Activated CD8-positive, alpha-beta memory T cell treated with anti-CD3 and anti-CD28 coated beads for 4 hours (primary cell): ENCODE results near the gene HOXB9.
A peak's percentile ranks its signal among the peaks of the same experiment; 100 is the strongest.

ENCODE experiments used
- DNase-seq, 2 donors: peaks; one replicate each; pipeline ENCODE4 v3.0.0-alpha.2; 2020; ENCODE audit warnings: low read depth in 2 of 2

Gene HOXB9

DNA sequence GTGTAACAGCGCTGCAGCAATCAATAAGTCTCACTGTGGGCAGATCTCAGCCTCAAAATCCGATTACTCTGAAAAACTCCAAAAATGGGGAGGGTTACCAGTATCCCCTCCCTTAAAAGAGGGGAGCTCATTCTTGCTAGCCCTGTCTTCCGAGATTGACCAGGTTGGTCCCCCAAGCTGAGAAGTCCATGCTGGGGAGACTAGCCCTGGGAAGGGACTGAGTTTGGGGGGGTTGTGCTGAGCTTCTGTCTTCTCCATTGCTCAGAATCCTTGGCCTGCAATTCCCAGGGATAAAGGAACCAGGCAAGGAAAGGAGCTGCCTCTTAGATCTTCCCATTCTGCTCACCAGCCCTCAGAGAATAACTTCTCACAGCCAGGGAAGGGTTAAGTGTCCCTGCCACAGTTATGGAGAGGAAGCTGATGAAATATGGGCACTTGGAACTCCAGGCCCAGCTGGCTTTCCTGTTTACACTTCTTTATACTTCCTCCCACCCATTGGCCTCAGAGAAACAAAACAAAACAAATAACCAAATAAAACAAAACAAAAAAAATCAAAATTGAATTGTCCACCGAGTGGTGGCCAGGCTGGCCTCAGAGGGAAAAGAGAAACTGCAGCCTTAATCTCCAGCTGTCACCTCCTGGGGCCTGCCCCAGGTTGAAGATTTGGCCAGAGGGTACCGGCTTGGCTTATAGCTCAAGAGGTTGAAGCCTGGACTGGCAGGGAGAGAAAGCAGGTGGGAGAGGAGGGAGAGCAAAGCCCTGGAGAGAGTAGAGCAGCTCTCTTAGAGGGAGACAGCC lies 38.7 kb downstream of the HOXB9 start:
- no peak for DNase-seq

DNA sequence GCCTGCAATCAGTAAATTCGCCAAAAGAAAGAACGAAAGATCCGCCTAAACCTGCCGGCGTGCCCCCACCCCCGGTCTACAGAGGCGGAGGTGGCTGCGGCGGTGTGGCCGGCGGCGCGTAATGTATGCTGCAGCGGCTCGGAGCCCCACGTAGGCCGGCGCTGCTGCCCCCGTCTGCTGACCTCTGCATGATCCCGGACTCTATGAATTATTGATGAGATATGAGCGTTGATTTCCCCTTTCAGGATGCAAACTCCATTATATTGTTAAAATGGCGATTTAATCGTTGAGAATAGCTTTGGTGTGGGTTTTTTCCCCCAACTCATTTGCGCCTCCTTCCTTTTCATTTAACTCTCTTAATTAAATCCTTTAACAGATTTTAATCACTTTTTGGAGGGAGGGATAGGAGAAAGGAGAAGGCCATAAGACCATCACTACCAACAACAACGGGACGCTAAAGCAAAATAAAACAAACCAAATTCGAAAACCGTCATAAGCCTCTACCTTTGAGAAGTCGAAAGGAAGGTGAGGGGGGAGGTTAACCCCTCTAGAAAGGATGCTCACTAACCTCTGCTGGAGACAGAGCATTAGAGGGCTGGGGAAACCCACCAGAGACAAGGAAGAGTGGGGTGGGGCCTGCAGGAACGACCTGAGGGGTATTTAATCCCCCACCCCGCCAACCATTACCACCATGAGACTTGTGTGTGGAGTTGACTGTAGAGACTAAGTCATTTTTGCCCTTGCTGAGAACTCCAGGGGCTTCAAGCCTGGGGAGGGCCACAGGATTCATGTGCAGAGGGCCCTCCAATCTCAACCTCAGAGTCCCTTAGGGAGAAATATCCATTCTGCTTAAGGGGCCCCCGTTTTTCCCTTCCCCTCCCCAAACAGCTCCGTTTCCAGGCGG lies 39.6 kb downstream of the HOXB9 start:
- no peak for DNase-seq

DNA sequence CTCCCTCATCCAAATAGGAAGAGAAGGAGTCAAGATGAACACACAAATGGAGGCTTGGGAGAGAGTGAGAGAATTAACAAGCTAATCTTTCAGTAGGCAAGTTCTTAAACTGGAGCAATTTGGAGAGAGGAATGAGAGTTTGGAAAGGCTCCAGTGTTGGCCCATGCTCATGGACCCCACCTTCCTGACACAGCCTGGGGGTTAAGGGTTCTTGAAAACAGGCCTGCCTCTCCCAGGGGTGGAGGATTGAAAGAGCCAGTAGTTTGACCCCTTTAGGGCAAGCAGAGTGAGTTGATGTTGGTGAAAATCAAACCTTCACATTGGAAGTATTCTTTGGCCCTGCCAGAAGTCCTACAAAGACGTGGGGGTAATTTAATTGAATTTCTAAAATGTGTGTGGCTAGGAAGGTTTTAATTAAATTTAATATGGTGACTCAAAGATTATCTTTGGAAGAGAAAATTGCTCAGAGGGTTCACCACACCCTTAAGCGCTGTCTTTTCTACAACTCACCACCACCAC lies 41.9 kb downstream of the HOXB9 start:
- DNase-seq = no peak

DNA sequence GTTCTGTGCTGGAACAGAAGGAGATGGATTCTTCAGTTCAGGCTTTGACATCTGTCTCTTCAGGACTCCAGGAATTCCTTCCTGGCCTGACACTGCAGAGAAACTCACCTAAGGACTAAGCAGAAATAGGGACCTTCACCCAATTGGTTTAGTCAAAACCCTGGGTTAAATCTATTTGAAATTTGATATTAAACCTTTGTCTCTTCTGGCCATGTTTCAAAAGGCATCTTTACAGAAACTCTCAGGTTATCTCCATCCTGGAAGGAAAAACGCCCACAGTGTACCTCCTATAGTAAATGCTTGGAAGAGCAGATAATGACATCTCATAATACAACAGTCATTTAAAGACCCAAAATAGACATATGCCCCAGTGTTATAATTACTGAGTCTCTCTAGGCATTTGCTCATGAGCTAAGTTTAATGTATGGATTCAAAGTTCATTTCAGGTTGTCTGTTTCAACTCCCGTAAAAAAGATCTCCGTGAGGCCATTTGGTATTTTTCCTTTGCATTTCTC lies 42.4 kb downstream of the HOXB9 start:
- no peak for DNase-seq

DNA sequence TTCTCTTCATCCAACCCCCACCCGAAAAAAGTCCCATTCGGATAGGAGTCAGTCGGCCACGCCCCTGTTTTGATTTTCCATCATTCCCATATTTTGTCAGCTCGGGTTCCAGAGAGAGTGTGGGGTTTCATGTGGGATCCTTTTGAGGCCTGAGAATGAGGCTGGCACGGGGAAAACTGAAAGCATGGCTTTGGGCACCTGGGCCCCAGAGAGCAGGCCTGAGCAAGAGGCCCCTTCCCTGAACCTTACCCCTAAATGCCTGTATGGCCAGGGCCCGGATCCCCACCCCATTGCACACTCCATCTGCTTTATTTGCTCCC lies 43.4 kb downstream of the HOXB9 start:
- DNase-seq = no peak

DNA sequence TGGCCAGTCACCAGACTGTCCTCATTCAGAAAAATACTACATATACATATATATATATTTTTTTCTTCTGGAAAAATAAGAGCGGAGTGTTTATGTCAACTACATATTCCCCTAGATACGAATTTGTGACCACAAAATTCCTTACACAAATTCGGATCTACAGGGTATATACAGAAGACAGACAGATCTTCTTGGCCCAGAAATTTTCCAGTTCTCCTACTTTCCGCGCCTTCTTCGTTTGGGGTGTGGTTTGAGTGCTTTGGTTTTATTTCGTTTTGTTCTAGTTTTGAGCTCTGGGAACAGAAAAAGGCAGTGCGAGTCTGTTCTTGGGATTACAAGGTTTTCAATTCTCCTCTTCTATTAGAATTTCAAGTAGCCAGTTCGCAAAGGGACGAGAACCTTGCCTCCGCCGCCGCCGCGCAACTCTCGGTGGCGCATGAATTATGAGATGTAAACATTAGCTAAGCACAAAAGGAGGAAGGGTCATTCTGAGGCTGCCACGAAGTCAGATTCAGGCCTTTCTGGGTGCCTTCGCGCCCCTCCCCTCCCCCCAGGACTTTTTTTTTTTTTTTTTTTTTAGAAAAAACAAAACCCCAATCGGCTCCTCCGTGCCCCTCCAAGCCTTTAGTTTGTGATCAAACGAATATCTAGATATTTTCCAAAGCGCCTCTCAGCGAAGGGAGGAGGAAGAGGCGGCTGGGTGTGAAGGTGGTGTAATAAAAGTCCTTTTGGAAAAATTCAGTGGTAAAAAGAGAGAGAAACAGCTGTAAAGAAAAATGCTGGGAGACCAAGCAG lies 46.2 kb downstream of the HOXB9 start:
- no peak for DNase-seq

DNA sequence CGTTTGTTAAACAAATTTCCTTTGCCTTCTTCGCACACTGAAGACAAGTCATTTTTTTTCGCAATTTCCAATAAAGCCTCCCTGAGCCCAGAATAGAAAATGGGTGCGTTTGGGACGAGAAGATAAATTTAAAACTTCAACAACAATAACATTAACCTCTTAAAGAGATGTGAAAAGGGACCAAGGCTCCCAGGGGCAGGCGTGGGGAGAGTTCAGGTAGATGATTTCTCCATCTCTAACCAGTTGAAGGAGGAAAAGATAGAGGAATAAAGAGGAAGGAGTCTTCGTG lies 46.7 kb downstream of the HOXB9 start:
- no peak for DNase-seq

DNA sequence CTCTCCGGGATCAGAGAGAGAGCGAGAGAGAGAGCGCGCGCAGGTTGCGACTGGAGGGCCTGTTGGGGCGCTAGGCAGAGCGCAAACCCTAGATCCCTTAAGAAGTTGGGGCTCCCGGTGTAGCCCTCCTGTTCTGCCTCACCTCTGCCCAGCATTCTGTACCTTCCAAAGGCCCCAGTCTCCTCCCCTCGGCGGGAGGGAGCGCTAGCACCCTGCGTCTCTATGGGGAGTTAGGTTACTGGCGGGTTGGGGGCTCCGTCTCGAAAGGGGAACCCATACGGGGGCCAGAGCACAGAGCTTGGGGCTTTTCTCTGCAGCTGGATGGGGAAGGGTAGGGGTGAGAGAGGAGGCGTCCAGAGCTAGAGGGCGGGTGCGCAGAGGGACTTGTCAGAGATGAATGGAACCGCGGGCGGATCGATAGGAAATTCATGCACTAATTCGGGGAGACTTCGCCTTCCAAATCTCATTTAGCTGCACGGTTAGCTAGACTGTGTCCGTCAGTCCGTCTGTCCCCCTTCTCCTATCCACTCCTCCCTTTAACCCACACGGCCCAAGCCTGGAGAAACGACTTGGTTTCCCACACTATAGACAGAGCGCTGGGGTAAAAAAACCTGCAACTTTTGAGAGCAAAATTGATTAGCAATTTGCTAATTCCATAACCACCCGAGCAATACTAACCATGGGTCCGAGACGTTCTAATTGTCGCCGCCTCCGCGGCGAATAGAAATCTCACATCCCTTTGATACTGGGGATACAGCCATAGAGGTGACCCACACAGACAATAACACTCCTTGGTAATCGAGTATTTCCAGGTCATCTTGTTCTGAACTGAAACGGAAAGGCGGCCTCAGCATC lies 47.3 kb downstream of the HOXB9 start:
- DNase-seq = no peak

DNA sequence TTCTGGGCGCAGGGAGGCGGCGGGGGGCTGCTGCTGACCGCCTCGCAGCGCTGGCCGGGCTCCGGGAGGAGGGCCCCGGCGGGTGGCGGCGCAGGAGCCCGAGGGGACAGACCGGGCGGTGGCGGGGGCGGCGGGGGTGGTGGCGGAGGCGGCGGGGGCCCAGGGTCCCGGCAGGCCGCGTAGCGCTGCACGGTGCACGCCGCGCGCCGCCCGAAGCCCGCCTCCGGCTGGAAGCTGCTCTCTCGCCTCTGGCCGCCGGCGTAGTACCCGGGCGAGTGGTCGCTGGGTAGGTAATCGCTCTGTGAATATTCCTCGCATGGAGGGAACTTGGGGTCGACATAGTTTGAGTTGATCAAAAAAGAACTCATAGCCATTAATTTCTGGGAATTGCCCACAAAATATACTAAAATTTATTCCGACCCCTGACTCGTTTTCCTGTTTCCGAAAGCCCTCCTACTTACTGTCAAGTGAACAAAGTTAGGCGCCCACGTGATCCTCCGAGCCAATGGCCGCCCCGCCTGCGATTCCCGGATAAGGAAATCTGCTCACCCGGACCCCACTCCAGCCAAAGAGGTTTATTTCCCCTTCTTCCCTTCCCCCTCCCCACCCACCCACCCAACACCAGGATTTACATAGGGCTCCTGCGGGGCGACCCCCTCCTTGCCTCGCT lies 48.1 kb downstream of the HOXB9 start, which contains the start of gene HOXB4:
Gene HOXB4 (minus strand): TSS at position 405 of the 670 bp plus-strand sequence. CDS start 31 bp downstream, at position 374.
- peak in 1 of 2 donors; percentile 43 for DNase-seq

DNA sequence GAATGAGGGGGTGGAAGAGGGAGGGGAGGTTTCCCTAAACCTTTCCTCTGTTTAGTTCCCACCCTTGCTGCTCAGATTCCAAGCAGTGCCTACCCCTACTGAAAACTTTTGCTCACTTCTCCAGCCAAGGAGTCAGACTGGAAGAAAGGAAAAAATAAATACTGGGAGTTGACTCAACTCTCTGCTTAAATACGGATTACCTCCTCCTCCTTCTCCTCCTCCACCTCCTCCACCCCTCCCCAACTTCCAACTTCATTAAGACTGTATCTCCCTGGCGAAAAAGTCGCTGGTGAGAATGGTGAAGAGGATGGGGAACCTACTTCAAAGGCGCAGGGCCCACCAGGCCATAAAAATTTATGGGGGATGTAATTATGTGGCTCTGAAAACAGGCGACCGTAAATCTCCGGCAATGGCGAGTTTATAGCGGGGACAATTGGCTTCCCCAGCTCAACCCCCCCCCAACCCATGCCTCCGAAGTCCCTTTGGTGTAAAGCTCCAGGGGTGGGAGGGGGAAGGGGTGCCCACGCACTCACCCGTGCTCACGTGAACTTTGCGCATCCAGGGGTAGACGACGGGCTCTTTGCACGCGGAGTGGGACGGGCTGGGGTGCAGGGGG lies 48.7 kb downstream of the HOXB9 start:
- DNase-seq = no peak

DNA sequence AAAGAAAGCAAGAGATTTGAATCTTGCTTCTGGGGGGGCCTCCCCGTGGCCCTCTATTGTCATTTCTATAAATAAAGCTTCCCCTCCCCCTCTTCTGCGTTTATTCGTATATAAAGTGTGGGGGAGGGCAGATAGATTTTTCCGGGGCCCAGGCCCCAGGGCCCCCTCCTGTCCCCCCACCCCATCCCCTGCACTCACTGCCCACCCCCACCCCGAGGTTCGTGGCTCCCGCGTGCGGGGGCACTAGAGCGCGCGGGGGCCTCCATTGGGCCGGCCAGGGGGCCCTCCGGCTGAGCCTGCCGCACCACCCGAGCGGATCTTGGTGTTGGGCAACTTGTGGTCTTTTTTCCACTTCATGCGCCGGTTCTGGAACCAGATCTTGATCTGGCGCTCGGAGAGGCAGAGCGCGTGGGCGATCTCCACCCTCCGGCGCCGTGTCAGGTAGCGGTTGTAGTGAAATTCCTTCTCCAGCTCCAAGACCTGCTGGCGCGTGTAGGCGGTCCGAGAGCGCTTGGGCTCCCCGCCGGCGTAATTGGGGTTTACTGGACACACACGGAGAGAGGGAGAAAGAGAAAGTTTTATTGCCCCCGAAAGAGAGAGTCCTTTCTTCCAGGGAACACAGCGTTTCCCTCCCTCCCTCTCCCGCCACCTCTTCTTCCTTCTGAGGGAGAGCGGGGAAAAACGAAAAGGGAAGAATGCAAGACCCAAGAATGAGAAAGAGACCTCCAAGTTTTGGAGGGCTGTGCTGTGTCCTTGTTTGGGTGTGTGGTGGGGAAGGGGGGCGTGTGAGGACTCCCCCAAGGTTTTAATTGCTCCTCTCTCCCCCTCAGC lies 49.5 kb downstream of the HOXB9 start:
- DNase-seq = no peak

DNA sequence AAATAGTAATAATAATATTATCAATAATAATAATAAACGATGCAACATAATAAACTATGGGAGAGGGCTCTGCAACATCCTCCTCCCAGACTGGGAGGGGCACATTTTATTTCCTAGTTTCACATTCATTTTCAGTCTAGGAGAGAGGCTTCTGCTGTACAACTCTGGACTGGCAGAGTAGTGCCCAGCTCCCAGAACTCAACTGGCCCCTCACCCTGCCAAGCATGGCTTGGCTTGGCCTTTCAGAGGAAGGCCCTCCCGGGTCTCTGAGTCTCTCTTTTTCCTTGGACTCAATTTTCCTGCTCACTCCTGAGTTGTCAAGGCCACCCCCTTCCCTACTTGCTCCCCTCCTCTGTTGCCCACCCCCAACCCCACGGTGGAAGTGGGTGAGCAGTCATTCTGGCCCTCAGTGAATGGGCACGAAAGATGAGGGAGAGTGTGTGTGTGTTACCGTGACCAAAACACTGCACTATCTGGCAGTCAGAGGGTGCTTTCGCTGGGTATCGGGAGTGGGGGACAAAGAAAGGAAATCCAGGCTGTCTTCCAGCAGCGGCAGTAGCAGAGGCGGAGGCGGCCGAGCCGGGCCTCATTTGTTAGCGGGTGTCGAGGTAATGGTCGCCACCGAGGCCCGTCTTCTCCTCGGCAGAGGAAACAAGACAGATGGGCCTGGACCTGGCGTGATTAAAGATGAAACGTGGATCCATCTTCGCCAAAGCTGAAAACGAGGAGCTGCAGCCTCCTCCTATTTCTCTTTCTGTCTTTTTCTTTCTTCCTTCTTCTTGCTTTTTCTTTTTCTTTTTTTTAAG lies 50.3 kb downstream of the HOXB9 start:
- DNase-seq = no peak

DNA sequence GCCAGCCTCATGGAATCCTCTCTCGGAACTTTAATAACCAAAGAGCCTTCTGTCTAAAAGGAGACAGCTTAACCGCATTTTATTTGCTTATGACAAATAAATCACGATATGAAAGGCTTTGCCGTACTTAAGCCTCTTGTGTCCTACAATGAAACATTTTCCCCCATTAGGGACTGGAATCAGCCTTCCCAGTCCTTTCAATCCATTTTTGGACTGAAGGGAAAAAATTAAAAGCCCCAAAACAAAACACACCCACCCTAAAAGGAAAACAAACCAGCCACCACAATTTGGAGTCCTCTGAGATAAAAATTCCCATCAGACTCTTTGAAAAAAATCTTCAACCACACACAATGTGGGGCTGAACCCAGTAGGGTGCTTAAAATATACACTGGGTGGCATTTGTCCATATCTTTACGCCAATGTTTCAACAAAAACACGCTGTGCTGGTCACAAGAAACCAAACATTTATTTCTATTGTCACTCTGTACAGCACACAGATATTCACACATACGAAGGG lies 51.0 kb downstream of the HOXB9 start:
- no peak for DNase-seq

DNA sequence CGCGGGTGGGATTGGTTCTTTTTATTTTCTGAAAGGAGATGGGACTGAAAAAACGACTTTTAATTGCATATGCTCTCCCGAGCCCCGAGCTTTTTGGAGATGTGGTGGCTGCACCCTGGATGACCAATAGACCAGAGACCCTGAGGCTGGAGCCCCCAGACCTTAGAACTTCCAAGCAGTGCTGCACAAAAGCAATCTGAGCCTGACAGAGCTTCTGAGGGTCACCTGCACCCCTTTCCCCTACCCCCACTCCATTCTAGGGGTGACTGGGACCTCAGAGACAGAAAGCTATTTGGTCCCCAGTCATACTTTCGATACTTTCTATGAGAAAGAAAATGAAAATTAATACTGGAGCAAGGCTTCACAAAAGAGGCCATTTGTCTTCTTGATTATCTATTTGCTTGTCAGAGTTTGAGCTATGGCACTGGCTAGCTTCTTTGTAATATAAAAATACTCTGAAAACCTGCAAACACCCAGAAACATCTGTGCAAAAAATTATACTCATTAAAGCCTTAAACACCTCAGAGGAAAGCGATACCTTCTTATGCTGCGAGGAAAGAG lies 51.6 kb downstream of the HOXB9 start:
- no peak for DNase-seq

DNA sequence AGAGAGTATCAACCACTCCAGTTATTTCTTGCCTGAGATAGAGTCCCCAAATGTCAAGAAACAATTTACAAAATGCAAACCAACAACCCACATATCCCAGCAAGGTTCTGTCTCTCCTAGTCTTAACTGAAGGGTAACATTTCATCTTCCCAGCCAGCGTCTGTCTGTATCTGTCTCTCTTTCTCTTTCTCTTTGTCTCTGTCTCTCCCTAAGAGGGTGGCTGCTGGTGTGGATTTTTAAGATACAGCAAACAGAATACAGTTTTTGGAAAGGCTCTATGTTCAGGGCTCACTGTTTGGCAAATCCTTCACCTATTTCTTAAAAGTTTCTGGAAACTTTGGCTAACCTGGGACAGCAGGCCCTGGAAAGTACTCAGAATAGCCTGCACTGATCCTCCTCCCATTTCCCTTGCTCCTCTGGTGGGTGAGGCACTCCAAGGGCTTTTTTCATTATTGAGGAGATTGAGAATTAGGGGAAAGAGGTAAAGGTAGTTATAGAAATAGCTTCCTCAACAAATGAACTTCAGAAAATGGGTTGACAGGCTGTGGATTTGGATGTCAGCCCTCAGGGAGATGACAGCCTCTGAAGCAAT lies 54.2 kb downstream of the HOXB9 start:
- no peak for DNase-seq
